Activated T-helper 17 cell treated with anti-CD3 and anti-CD28 coated beads, Interleukin-2, amount 50 U/mL, for 72 hours (primary cell): Measurements from ENCODE around the gene ARHGAP44. TPM values are rescaled to one million over a fixed set of nuclear protein-coding genes. Genes with fewer than 3 reads are reported as not detected.

Experiments
- ATAC-seq: fragments of 150-1000 bp; cut with Tn5 transposase; replicated peaks from 2 replicates; pipeline ENCODE4 v1.10.0; 2021; ENCODE audit warnings: mild to moderate bottlenecking, moderate library complexity
- H3K27ac Mint-ChIP-seq: one replicate; pipeline ENCODE4 v1.8.0; 2022; ENCODE audit warnings: mixed read lengths
- H3K27me3 Mint-ChIP-seq: one replicate; pipeline ENCODE4 v1.8.0; 2022; ENCODE audit warnings: mixed read lengths
- H3K36me3 Mint-ChIP-seq: one replicate; pipeline ENCODE4 v1.8.0; 2022; ENCODE audit warnings: low read depth, mild to moderate bottlenecking, mixed read lengths
- H3K4me1 Mint-ChIP-seq: one replicate; pipeline ENCODE4 v1.8.0; 2022; ENCODE audit warnings: mixed read lengths
- H3K4me3 Mint-ChIP-seq: one replicate; pipeline ENCODE4 v1.8.0; 2022; ENCODE audit warnings: mild to moderate bottlenecking, mixed read lengths
- H3K9me3 Mint-ChIP-seq: one replicate; pipeline ENCODE4 v1.8.0; 2022; ENCODE audit warnings: mixed read lengths
- total RNA-seq, 2 donors: library from RNA; stranded (reverse); gene quantifications; one replicate each; pipeline ENCODE4 v1.2.3, GENCODE V29; 2022

The ARHGAP44 gene
- total RNA-seq, 2 donors from 2014 or later, result 0.48 TPM; not detected in 1

DNA sequence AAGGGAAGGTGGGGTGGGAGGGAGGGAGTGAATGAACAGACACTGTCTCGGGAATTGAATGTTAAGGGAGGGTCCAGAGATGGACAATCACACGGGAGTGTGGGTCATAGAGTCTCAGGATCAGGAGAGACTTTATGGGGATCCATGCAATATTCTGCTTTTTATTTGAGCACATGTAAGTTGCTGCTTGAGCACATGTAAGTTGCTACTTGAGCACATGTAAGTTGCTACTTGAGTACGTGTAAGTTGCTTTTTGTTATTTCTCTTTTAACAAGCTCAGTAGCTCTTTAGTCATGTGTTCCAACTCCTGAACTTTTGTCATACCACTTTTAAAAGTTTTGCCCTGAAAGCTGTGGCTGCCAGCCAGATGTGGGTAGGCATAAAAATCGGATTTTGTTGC lies 110.3 kb downstream of the ARHGAP44 start:
- Mint-ChIP-seq H3K4me3 (no peak overlapping the region), H3K27ac (no peak overlapping the region), H3K27me3 (peaks cover 4% of the 10 kb centered on the region), H3K4me1 (no peaks in the 10 kb centered on the region), H3K9me3 (peaks cover 4% of the 10 kb centered on the region), H3K36me3 (no peaks in the 10 kb centered on the region)
- no peak for ATAC-seq

GRCh38 chr17:12900474-12900873 lies 111.2 kb downstream of the ARHGAP44 start:
- Mint-ChIP-seq H3K9me3 (peaks cover 4% of the 10 kb centered on the region), H3K4me1 (no peaks in the 10 kb centered on the region), H3K27me3 (peaks cover 4% of the 10 kb centered on the region), H3K4me3 (no peak overlapping the region), H3K36me3 (no peaks in the 10 kb centered on the region), H3K27ac (no peak overlapping the region)
- no peak for ATAC-seq

GRCh38 chr17:12902046-12902445 lies 112.7 kb downstream of the ARHGAP44 start:
- Mint-ChIP-seq H3K27ac (no peak overlapping the region), H3K27me3 (peaks cover 4% of the 10 kb centered on the region), H3K9me3 (peaks cover 4% of the 10 kb centered on the region), H3K4me1 (no peaks in the 10 kb centered on the region), H3K4me3 (no peak overlapping the region), H3K36me3 (no peaks in the 10 kb centered on the region)
- ATAC-seq, result no peak

- Mint-ChIP-seq H3K4me3 (no peak overlapping the region), H3K36me3 (no peaks in the 10 kb centered on the region), H3K9me3 (peaks cover 8% of the 10 kb centered on the region), H3K27ac (no peak overlapping the region), H3K27me3 (peaks cover 8% of the 10 kb centered on the region), H3K4me1 (no peaks in the 10 kb centered on the region)
- ATAC-seq, result no peak
These were observed 118.2 kb downstream of the ARHGAP44 start for GRCh38 chr17:12907477-12907876.

GRCh38 chr17:12909046-12909445 lies 119.7 kb downstream of the ARHGAP44 start:
- no peak for ATAC-seq
- no peaks in the 10 kb centered on the region for H3K36me3 Mint-ChIP-seq
- no peak overlapping the region for H3K4me3 Mint-ChIP-seq
- peaks cover 11% of the 10 kb centered on the region for H3K9me3 Mint-ChIP-seq
- H3K27ac Mint-ChIP-seq, result no peak overlapping the region
- no peaks in the 10 kb centered on the region for H3K4me1 Mint-ChIP-seq
- H3K27me3 Mint-ChIP-seq, result peaks cover 13% of the 10 kb centered on the region

- Mint-ChIP-seq H3K4me3 (no peak overlapping the region), H3K36me3 (no peaks in the 10 kb centered on the region), H3K27me3 (peaks cover 13% of the 10 kb centered on the region), H3K27ac (no peak overlapping the region), H3K9me3 (peaks cover 11% of the 10 kb centered on the region), H3K4me1 (no peaks in the 10 kb centered on the region)
- ATAC-seq, result no peak
These were observed 120.2 kb downstream of the ARHGAP44 start for GRCh38 chr17:12909511-12909910.

- Mint-ChIP-seq H3K27ac (no peak overlapping the region), H3K27me3 (peaks cover 13% of the 10 kb centered on the region)
These were observed 121.9 kb downstream of the ARHGAP44 start for GRCh38 chr17:12911239-12911638.

GRCh38 chr17:12917399-12917798 lies 128.1 kb downstream of the ARHGAP44 start:
- no peak overlapping the region for H3K4me3 Mint-ChIP-seq
- no peak overlapping the region for H3K27ac Mint-ChIP-seq
- peaks cover 8% of the 10 kb centered on the region for H3K27me3 Mint-ChIP-seq
- no peaks in the 10 kb centered on the region for H3K4me1 Mint-ChIP-seq
- no peak for ATAC-seq
- no peaks in the 10 kb centered on the region for H3K36me3 Mint-ChIP-seq
- peaks cover 3% of the 10 kb centered on the region for H3K9me3 Mint-ChIP-seq

More at GRCh38 chr17:12911239-12911638, 121.9 kb downstream of the ARHGAP44 start:
- Mint-ChIP-seq H3K4me3 (no peak overlapping the region), H3K36me3 (no peaks in the 10 kb centered on the region), H3K9me3 (peaks cover 11% of the 10 kb centered on the region), H3K4me1 (no peaks in the 10 kb centered on the region)
- ATAC-seq, result no peak

- Mint-ChIP-seq H3K27ac (no peak overlapping the region), H3K27me3 (peaks cover 3% of the 10 kb centered on the region), H3K9me3 (no peaks in the 10 kb centered on the region), H3K4me1 (no peaks in the 10 kb centered on the region), H3K4me3 (no peak overlapping the region), H3K36me3 (no peaks in the 10 kb centered on the region)
- no peak for ATAC-seq
These were observed 128.8 kb downstream of the ARHGAP44 start for GRCh38 chr17:12918142-12918541.

- Mint-ChIP-seq H3K36me3 (no peaks in the 10 kb centered on the region), H3K4me3 (no peak overlapping the region), H3K9me3 (no peaks in the 10 kb centered on the region), H3K27me3 (peaks cover 3% of the 10 kb centered on the region), H3K27ac (no peak overlapping the region), H3K4me1 (no peaks in the 10 kb centered on the region)
- ATAC-seq, result no peak
These were observed 132.8 kb downstream of the ARHGAP44 start for GRCh38 chr17:12922120-12922519.

DNA sequence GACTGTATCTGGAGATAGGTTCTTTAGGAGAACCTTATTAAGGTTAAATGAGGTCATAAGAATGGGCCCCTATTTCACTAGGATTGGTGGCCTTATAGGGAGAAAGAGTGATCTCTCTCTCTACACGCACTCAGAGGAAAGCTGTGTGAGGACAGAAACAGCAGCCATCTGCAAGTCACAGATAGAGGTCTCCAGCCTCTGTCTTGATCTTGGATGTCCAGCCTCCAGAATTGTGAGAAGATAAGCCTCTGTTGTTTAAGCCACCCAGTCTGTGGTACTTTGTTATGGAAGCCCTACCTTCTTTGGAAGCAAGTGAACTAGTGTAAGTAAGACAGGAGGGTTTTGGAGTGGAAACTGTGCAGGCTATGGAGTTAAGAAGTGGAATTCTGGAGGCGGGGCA lies 135.3 kb downstream of the ARHGAP44 start:
- H3K27ac Mint-ChIP-seq, result no peak overlapping the region
- no peak overlapping the region for H3K4me3 Mint-ChIP-seq
- no peaks in the 10 kb centered on the region for H3K4me1 Mint-ChIP-seq
- H3K27me3 Mint-ChIP-seq, result peaks cover 5% of the 10 kb centered on the region
- ATAC-seq, result no peak
- H3K9me3 Mint-ChIP-seq, result no peaks in the 10 kb centered on the region
- H3K36me3 Mint-ChIP-seq, result no peaks in the 10 kb centered on the region

- H3K4me3 Mint-ChIP-seq, result no peak overlapping the region
- ATAC-seq, result no peak
These were observed 137.7 kb downstream of the ARHGAP44 start for GRCh38 chr17:12927001-12927400.

GRCh38 chr17:12927541-12928425 lies 138.5 kb downstream of the ARHGAP44 start:
- H3K27me3 Mint-ChIP-seq, result peaks cover 6% of the 10 kb centered on the region
- peaks cover under 1% of the 10 kb centered on the region for H3K9me3 Mint-ChIP-seq
- no peak for ATAC-seq
- H3K4me3 Mint-ChIP-seq, result no peak overlapping the region
- no peak overlapping the region for H3K27ac Mint-ChIP-seq
- H3K36me3 Mint-ChIP-seq, result no peaks in the 10 kb centered on the region
- H3K4me1 Mint-ChIP-seq, result no peaks in the 10 kb centered on the region

More at GRCh38 chr17:12927001-12927400, 137.7 kb downstream of the ARHGAP44 start:
- Mint-ChIP-seq H3K36me3 (no peaks in the 10 kb centered on the region), H3K27me3 (peaks cover 4% of the 10 kb centered on the region), H3K9me3 (no peaks in the 10 kb centered on the region), H3K4me1 (no peaks in the 10 kb centered on the region), H3K27ac (no peak overlapping the region)

DNA sequence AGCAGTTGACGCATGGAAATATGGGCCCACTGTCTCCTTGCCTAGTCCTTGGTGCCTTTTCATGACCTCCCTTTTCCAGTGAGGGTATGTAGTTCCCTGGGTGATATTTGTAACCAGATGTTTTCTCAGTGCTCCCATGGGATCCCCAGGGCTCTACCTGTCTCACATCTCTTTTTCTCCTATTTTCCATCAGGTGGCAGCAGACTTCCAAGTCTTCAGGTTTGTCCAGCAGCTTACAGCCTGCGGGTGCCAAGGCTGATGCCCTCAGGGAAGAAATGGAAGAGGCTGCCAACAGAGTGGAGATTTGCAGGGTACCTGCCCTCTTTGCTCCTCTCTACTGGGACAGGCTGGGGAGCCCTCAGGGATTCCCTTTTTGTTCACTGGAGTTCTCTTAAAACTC lies 139.4 kb downstream of the ARHGAP44 start:
- Mint-ChIP-seq H3K27me3 (peaks cover 13% of the 10 kb centered on the region), H3K9me3 (peaks cover 4% of the 10 kb centered on the region), H3K4me3 (no peak overlapping the region), H3K4me1 (no peaks in the 10 kb centered on the region), H3K27ac (no peak overlapping the region), H3K36me3 (no peaks in the 10 kb centered on the region)
- ATAC-seq, result no peak

GRCh38 chr17:12936501-12936900 lies 147.2 kb downstream of the ARHGAP44 start:
- H3K27ac Mint-ChIP-seq, result no peak overlapping the region
- H3K4me1 Mint-ChIP-seq, result no peaks in the 10 kb centered on the region
- no peak for ATAC-seq
- H3K27me3 Mint-ChIP-seq, result peaks cover 25% of the 10 kb centered on the region
- H3K36me3 Mint-ChIP-seq, result no peaks in the 10 kb centered on the region
- peaks cover 4% of the 10 kb centered on the region for H3K9me3 Mint-ChIP-seq
- no peak overlapping the region for H3K4me3 Mint-ChIP-seq
